MM.1S (cell line): ENCODE measurements around the gene CD300LF.

Experiments used
- EZH2phosphoT487 ChIP-seq: fragments of 300-600 bp; sonication (generic); IDR thresholded peaks from 2 replicates; pipeline ENCODE4 v1.6.1; 2018; ENCODE audit warnings: antibody characterized with exemption, low read length
- TF ChIP-seq, protein P1 (sequence below): fragments of 300-600 bp; sonication (generic); IDR thresholded peaks from 2 replicates; pipeline ENCODE4 v1.5.1; 2016; ENCODE audit warnings: antibody characterized with exemption, low read length, mixed read lengths

DNA sequence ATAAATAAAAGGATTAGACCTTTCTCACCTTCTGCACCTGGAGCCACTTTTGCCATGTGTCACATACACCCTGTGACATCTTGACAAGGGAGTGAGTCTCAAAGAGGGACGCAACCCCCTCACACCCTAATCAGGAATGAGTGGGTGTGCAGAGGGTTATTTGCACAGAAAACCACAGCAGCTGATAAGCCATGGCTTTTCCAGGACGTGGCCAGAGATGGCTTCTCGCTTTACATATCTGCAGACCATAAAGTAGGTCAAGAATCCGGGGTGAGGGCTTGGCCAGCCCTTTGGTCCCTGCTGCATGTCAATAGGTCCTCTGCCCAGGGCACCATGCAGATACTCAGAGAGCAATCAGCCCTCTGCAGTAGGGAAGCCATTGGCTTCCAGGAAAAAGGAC, 2.4 kb upstream of the CD300LF start:
- TF ChIP-seq, protein P1, sequence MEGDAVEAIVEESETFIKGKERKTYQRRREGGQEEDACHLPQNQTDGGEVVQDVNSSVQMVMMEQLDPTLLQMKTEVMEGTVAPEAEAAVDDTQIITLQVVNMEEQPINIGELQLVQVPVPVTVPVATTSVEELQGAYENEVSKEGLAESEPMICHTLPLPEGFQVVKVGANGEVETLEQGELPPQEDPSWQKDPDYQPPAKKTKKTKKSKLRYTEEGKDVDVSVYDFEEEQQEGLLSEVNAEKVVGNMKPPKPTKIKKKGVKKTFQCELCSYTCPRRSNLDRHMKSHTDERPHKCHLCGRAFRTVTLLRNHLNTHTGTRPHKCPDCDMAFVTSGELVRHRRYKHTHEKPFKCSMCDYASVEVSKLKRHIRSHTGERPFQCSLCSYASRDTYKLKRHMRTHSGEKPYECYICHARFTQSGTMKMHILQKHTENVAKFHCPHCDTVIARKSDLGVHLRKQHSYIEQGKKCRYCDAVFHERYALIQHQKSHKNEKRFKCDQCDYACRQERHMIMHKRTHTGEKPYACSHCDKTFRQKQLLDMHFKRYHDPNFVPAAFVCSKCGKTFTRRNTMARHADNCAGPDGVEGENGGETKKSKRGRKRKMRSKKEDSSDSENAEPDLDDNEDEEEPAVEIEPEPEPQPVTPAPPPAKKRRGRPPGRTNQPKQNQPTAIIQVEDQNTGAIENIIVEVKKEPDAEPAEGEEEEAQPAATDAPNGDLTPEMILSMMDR, result no peak
- TF ChIP-seq EZH2phosphoT487, result no peak
